ENCODE results near the gene FRMD1.

FRMD1 gene

GRCh38 chr6:168004945-168005344 is 74.1 kb downstream of the FRMD1 start:
- no peak for DNase-seq (ENCODE audit: low spot score)

- DNase-seq (ENCODE audit: low spot score), result no peak
These were observed 75.0 kb downstream of the FRMD1 start for GRCh38 chr6:168004023-168004422.
